Endodermal cell (in vitro differentiated cells): ENCODE measurements around the gene SH3PXD2A. TPM values are rescaled to one million over a fixed set of nuclear protein-coding genes. Genes with fewer than 3 reads are reported as not detected.

Experiments used
- DNase-seq: peaks from one replicate; pipeline ENCODE4 v3.0.0-alpha.2; 2017
- H3K27ac ChIP-seq: 2 replicates; pipeline ENCODE4 v1.5.1; 2013; ENCODE audit warnings: mild to moderate bottlenecking, low read depth, low read length, moderate library complexity
- H3K27me3 ChIP-seq: 2 replicates; pipeline ENCODE4 v1.6.1; 2013; ENCODE audit warnings: mild to moderate bottlenecking, low read length, moderate library complexity; ENCODE audit not compliant: insufficient read depth, control insufficient read depth, poor library complexity, severe bottlenecking
- H3K36me3 ChIP-seq: 2 replicates; pipeline ENCODE4 v1.7.0; 2013; ENCODE audit warnings: mild to moderate bottlenecking, low read length, moderate library complexity; ENCODE audit not compliant: control insufficient read depth, insufficient read depth
- H3K4me1 ChIP-seq: one replicate; pipeline ENCODE4 v1.7.0; 2013; ENCODE audit warnings: low read length; ENCODE audit not compliant: control insufficient read depth, insufficient read depth
- H3K4me3 ChIP-seq: 2 replicates; pipeline ENCODE4 v1.5.1; 2013; ENCODE audit warnings: mild to moderate bottlenecking, low read length, moderate library complexity
- H3K9ac ChIP-seq: 2 replicates; pipeline ENCODE4 v1.6.1; 2013; ENCODE audit warnings: mild to moderate bottlenecking, low read length, moderate library complexity; ENCODE audit not compliant: poor library complexity, severe bottlenecking; ENCODE audit errors: extremely low read depth
- H3K9me3 ChIP-seq: 2 replicates; pipeline ENCODE4 v1.6.1; 2013; ENCODE audit warnings: mild to moderate bottlenecking, low read length, moderate library complexity; ENCODE audit not compliant: control insufficient read depth
- H3K27ac Mint-ChIP-seq: 2 replicates; pipeline ENCODE4 v1.8.0; 2020; ENCODE audit warnings: mixed read lengths
- H3K27me3 Mint-ChIP-seq: 2 replicates; pipeline ENCODE4 v1.8.0; 2021; ENCODE audit warnings: mild to moderate bottlenecking, mixed read lengths; ENCODE audit not compliant: insufficient read depth
- H3K36me3 Mint-ChIP-seq: 2 replicates; pipeline ENCODE4 v1.8.0; 2020; ENCODE audit warnings: low read depth, mixed read lengths
- H3K4me1 Mint-ChIP-seq: 2 replicates; pipeline ENCODE4 v1.8.0; 2020; ENCODE audit warnings: mixed read lengths
- H3K4me3 Mint-ChIP-seq: 2 replicates; pipeline ENCODE4 v1.8.0; 2020; ENCODE audit warnings: mild to moderate bottlenecking, moderate library complexity, mixed read lengths
- H3K9me3 Mint-ChIP-seq: 2 replicates; pipeline ENCODE4 v1.8.0; 2020; ENCODE audit warnings: mild to moderate bottlenecking, mixed read lengths
- CTCF ChIP-seq: fragments of 200-600 bp; sonication (generic); conservative IDR thresholded peaks from 2 replicates; pipeline ENCODE4 v1.5.0; 2021; ENCODE audit warnings: antibody characterized with exemption, mild to moderate bottlenecking
- WGBS, 2 experiments: methylation state at CpG; one replicate each; pipeline versions ENCODE4 v1.1.5 to v1.1.7; 2013; ENCODE audit warnings: missing lambda C conversion rate in 2 of 2, mixed read lengths in 1 of 2; ENCODE audit not compliant: insufficient coverage in 1 of 2, insufficient read length in 1 of 2; 5-methylcytosine and 5-hydroxymethylcytosine counted together
- total RNA-seq, 2 donors: library from RNA; stranded (reverse); fragmentation: NEBNext Ultra II Directional in 1 of 2; extraction: Animal tissue kit (Norgen Biotek cat#: 25700) in 1 of 2; gene quantifications; 2 replicates in 1 of 2; 3 replicates in 1 of 2; pipeline ENCODE4 v1.2.1, GENCODE V29; 2021

The SH3PXD2A gene
- total RNA-seq, 2 donors from 2014 or later = 15.7 to 22.6 TPM

GRCh38 chr10:103725242-103725641 lies 130.1 kb downstream of the SH3PXD2A start:
- no peak overlapping the region for H3K27ac Mint-ChIP-seq
- H3K4me1 ChIP-seq = no peaks in the 10 kb centered on the region
- no peak for TF ChIP-seq CTCF
- no peak overlapping the region for H3K27ac ChIP-seq
- H3K4me3 Mint-ChIP-seq = no peak overlapping the region
- H3K4me3 ChIP-seq = no peak overlapping the region
- H3K9ac ChIP-seq = no peak overlapping the region
- no peaks in the 10 kb centered on the region for H3K27me3 ChIP-seq
- H3K27me3 Mint-ChIP-seq = no peaks in the 10 kb centered on the region
- H3K36me3 Mint-ChIP-seq = peaks cover 15% of the 10 kb centered on the region
- no peaks in the 10 kb centered on the region for H3K9me3 ChIP-seq
- no peaks in the 10 kb centered on the region for H3K9me3 Mint-ChIP-seq
- WGBS, 2 experiments = 94% methylated on average over 4 to 5 of the region's 5 CpGs
- peaks cover 3% of the 10 kb centered on the region for H3K4me1 Mint-ChIP-seq
- H3K36me3 ChIP-seq = no peaks in the 10 kb centered on the region
- no peak for DNase-seq

- H3K4me3 Mint-ChIP-seq = no peak overlapping the region
- 98% methylated on average over 2 of the region's 2 CpGs; no CpG with 5 or more reads in 1 of the 2 experiments for WGBS, 2 experiments
Observed at GRCh38 chr10:103724771-103725170, 130.6 kb downstream of the SH3PXD2A start.

GRCh38 chr10:103724074-103724473 lies 131.3 kb downstream of the SH3PXD2A start:
- H3K4me3 Mint-ChIP-seq = no peak overlapping the region
- H3K36me3 Mint-ChIP-seq = peaks cover 20% of the 10 kb centered on the region
- Histone ChIP-seq H3K9me3 (no peaks in the 10 kb centered on the region), H3K4me1 (no peaks in the 10 kb centered on the region), H3K4me3 (no peak overlapping the region), H3K9ac (no peak overlapping the region), H3K36me3 (no peaks in the 10 kb centered on the region), H3K27me3 (no peaks in the 10 kb centered on the region), H3K27ac (no peak overlapping the region)
- TF ChIP-seq CTCF = no peak
- no peaks in the 10 kb centered on the region for H3K4me1 Mint-ChIP-seq
- 96 to 100% methylated on average over 1 to 8 of the region's 8 CpGs for WGBS, 2 experiments
- H3K27ac Mint-ChIP-seq = no peak overlapping the region
- H3K9me3 Mint-ChIP-seq = no peaks in the 10 kb centered on the region
- DNase-seq = no peak
- H3K27me3 Mint-ChIP-seq = no peaks in the 10 kb centered on the region

More at GRCh38 chr10:103724771-103725170, 130.6 kb downstream of the SH3PXD2A start:
- no peak overlapping the region for H3K27ac ChIP-seq
- H3K27ac Mint-ChIP-seq = no peak overlapping the region
- no peaks in the 10 kb centered on the region for H3K9me3 ChIP-seq
- no peaks in the 10 kb centered on the region for H3K4me1 ChIP-seq
- DNase-seq = no peak
- no peaks in the 10 kb centered on the region for H3K36me3 ChIP-seq
- H3K27me3 ChIP-seq = no peaks in the 10 kb centered on the region
- no peaks in the 10 kb centered on the region for H3K27me3 Mint-ChIP-seq
- no peak for TF ChIP-seq CTCF
- H3K4me1 Mint-ChIP-seq = peaks cover 1% of the 10 kb centered on the region
- no peaks in the 10 kb centered on the region for H3K9me3 Mint-ChIP-seq
- H3K36me3 Mint-ChIP-seq = peaks cover 19% of the 10 kb centered on the region
- no peak overlapping the region for H3K9ac ChIP-seq
- no peak overlapping the region for H3K4me3 ChIP-seq
